ENCODE measurements around the gene MED12. TPM values are rescaled to one million over a fixed set of nuclear protein-coding genes. Genes with fewer than 3 reads are reported as not detected.

Gene MED12
- total RNA-seq, 1 donor from 2014 or later = 123 TPM

DNA sequence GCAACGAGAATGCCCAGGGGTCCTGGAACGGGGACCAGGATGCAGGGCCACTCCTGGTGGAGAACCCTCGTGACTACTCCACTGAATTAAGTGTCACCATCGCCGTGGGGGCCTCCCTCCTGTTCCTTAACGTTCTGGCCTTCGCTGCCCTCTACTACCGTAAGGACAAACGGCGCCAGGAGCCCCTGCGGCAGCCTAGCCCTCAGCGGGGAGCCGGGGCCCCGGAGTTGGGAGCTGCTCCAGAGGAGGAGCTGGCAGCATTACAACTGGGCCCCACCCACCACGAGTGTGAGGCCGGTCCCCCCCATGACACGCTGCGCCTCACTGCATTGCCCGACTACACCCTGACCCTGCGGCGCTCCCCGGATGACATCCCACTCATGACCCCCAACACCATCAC lies 51.2 kb downstream of the MED12 start:
- no peak for DNase-seq (ENCODE audit: low spot score, unreplicated experiment)
- Mint-ChIP-seq H3K4me3 (ENCODE audit: low read depth) (no peak overlapping the region), H3K27me3 (no peaks in the 10 kb centered on the region), H3K4me1 (ENCODE audit: low read depth) (peaks cover 6% of the 10 kb centered on the region), H3K27ac (no peak overlapping the region), H3K9me3 (ENCODE audit: low read depth) (peaks cover 13% of the 10 kb centered on the region), H3K36me3 (ENCODE audit: insufficient read depth) (peaks cover 5% of the 10 kb centered on the region)
- TF ChIP-seq, protein P1, sequence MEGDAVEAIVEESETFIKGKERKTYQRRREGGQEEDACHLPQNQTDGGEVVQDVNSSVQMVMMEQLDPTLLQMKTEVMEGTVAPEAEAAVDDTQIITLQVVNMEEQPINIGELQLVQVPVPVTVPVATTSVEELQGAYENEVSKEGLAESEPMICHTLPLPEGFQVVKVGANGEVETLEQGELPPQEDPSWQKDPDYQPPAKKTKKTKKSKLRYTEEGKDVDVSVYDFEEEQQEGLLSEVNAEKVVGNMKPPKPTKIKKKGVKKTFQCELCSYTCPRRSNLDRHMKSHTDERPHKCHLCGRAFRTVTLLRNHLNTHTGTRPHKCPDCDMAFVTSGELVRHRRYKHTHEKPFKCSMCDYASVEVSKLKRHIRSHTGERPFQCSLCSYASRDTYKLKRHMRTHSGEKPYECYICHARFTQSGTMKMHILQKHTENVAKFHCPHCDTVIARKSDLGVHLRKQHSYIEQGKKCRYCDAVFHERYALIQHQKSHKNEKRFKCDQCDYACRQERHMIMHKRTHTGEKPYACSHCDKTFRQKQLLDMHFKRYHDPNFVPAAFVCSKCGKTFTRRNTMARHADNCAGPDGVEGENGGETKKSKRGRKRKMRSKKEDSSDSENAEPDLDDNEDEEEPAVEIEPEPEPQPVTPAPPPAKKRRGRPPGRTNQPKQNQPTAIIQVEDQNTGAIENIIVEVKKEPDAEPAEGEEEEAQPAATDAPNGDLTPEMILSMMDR (IDR thresholded peaks at IDR 0.05; ENCODE audit: unreplicated experiment) = no peak

DNA sequence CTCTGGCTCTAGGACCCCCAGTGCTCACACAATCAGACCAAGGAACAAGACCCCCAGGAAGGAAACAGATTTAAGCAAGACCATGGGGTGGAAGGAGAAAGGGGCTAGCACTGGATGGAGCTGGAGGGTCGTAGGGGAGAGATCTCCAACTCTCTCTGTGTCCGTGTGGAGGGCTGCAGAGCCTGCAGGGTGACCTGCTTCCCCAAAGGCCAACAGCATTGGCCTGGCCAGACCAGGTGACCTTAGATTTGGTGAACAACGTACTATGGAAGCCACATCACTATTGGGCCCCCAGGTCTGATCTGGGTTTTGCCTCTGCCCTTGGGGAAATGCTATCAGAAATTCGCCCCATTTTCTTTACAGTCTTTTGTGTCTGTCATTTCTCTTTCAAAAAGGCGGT lies 52.3 kb downstream of the MED12 start:
- Mint-ChIP-seq H3K36me3 (ENCODE audit: insufficient read depth) (peaks cover 5% of the 10 kb centered on the region), H3K9me3 (ENCODE audit: low read depth) (peaks cover 13% of the 10 kb centered on the region), H3K27ac (no peak overlapping the region), H3K4me3 (ENCODE audit: low read depth) (no peak overlapping the region), H3K4me1 (ENCODE audit: low read depth) (peaks cover 6% of the 10 kb centered on the region), H3K27me3 (no peaks in the 10 kb centered on the region)
- no peak for DNase-seq (ENCODE audit: low spot score, unreplicated experiment)
- TF ChIP-seq, protein P1 (IDR thresholded peaks at IDR 0.05; ENCODE audit: unreplicated experiment) = no peak

DNA sequence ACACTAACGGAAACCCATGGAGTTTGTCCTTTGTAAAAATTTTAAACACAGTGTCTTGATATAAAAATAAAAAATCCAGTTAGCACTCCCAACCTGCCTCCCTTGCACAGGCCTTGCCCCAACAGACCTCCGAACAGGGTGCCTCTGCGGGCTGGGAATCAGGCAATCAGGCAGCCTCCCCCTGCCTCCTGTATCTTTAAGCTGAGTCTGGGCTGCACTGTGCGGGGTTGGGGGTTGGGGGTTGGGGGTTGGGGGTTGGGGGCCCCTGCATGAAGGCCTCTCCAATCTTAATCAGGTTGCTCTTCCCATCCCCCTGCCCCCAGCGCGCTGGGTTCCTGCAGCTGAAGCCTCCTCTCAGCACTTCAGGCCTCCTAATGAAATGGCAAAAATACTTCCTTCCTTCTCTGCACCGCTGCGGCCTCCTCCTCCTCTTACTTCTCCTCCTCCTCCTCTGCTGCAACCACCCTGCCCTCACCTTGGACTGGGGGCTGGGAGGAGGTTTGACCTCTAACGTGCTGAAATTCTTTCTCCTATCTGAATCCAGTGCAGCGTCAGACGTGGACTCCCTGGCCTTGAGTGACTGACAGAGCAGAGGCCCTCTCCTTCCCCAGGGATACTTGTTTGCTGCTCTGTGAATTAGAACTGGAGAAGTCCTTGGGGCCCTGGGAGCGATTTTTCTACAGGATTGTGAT lies 52.9 kb downstream of the MED12 start:
- H3K27me3 Mint-ChIP-seq = no peaks in the 10 kb centered on the region
- H3K9me3 Mint-ChIP-seq (ENCODE audit: low read depth) = peaks cover 13% of the 10 kb centered on the region
- DNase-seq (ENCODE audit: low spot score, unreplicated experiment) = no peak
- peak overlapping the region; percentile 66 for H3K27ac Mint-ChIP-seq
- TF ChIP-seq, protein P1 (IDR thresholded peaks at IDR 0.05; ENCODE audit: unreplicated experiment) = no peak
- peaks cover 5% of the 10 kb centered on the region for H3K36me3 Mint-ChIP-seq (ENCODE audit: insufficient read depth)
- H3K4me1 Mint-ChIP-seq (ENCODE audit: low read depth) = peaks cover 6% of the 10 kb centered on the region
- no peak overlapping the region for H3K4me3 Mint-ChIP-seq (ENCODE audit: low read depth)

DNA sequence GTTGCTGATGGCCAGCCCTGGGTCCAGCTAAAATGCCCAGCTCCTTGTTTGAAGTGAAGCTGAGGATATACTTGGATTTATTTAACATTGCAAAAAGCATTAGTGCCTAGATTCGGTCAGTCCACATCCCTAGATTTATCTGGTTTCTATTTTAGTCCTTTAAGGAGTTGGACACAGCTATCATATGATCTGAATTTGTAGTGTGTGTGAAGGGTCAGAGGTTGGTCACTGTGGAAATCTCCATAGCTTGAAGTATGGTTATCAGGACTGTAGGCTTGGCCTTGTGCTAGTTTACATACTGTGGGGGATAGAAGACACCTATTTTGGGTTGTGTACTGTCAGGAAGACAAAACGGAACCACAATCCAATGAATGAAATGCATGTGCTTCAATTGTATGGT lies 55.0 kb downstream of the MED12 start:
- peaks cover 5% of the 10 kb centered on the region for H3K36me3 Mint-ChIP-seq (ENCODE audit: insufficient read depth)

DNA sequence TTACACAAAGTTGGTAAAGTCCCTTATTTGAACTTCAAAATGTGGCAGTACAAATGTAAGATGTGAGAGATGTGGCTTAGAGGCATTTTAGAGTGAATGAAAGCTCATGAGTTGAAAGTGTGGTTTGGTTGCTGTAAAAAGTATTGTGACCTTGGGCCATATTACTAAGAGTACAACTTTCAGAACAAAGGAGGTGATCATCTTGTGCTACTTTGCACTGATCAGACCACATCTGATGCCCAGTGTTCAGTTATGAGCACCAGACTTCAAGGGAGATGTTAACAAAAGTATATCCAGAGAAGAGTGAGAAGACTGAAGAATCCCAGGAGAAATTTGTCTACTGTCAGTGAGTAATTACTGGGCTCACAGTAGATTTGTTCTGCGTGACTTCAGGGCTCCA lies 56.4 kb downstream of the MED12 start:
- peaks cover 4% of the 10 kb centered on the region for H3K36me3 Mint-ChIP-seq (ENCODE audit: insufficient read depth)
- no peak for DNase-seq (ENCODE audit: low spot score, unreplicated experiment)
- TF ChIP-seq, protein P1 (IDR thresholded peaks at IDR 0.05; ENCODE audit: unreplicated experiment) = no peak
- H3K9me3 Mint-ChIP-seq (ENCODE audit: low read depth) = peaks cover 18% of the 10 kb centered on the region
- no peak overlapping the region for H3K4me3 Mint-ChIP-seq (ENCODE audit: low read depth)
- no peak overlapping the region for H3K27ac Mint-ChIP-seq
- peaks cover 6% of the 10 kb centered on the region for H3K4me1 Mint-ChIP-seq (ENCODE audit: low read depth)
- no peaks in the 10 kb centered on the region for H3K27me3 Mint-ChIP-seq

More for the DNA sequence above, 55.0 kb downstream of the MED12 start:
- H3K9me3 Mint-ChIP-seq (ENCODE audit: low read depth) = peaks cover 19% of the 10 kb centered on the region
- peaks cover 6% of the 10 kb centered on the region for H3K4me1 Mint-ChIP-seq (ENCODE audit: low read depth)
- DNase-seq (ENCODE audit: low spot score, unreplicated experiment) = no peak
- TF ChIP-seq, protein P1 (IDR thresholded peaks at IDR 0.05; ENCODE audit: unreplicated experiment) = no peak
- H3K4me3 Mint-ChIP-seq (ENCODE audit: low read depth) = no peak overlapping the region
- no peak overlapping the region for H3K27ac Mint-ChIP-seq
- no peaks in the 10 kb centered on the region for H3K27me3 Mint-ChIP-seq
